Measurements from ENCODE around the gene UBA1. TPM values are rescaled to one million over a fixed set of nuclear protein-coding genes. Genes with fewer than 3 reads are reported as not detected.

Gene UBA1
- total RNA-seq, 4 donors from 2014 or later, result 72.9 to 187 (median 149) TPM

DNA sequence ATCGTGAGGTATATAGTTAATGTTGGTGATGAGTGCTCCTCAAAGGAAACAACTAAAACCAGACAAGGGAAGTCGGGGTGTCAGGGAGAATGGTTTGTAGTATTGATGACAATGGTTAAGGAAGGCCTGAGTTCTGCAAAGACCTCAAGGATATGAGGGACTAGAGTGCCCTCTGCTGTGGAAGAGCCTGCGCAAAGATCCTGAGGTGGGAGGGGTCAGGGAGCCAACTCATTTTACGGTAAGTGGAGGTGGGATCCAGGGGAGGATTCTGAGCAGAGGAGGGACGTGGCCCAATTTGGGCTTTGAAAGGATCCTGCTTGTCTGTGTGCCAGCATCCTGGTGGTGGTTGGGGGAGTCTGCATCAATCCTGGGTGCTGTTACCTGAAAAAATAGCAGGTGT is 11.3 kb downstream of the UBA1 start:
- Histone ChIP-seq H3K27ac (no peak overlapping the region), H3K36me3 (no peaks in the 10 kb centered on the region), H3K4me1 (no peaks in the 10 kb centered on the region), H3K4me3 (no peak overlapping the region), H3K9me3 (no peaks in the 10 kb centered on the region), H3K27me3 (no peaks in the 10 kb centered on the region)
- TF ChIP-seq, protein P1, sequence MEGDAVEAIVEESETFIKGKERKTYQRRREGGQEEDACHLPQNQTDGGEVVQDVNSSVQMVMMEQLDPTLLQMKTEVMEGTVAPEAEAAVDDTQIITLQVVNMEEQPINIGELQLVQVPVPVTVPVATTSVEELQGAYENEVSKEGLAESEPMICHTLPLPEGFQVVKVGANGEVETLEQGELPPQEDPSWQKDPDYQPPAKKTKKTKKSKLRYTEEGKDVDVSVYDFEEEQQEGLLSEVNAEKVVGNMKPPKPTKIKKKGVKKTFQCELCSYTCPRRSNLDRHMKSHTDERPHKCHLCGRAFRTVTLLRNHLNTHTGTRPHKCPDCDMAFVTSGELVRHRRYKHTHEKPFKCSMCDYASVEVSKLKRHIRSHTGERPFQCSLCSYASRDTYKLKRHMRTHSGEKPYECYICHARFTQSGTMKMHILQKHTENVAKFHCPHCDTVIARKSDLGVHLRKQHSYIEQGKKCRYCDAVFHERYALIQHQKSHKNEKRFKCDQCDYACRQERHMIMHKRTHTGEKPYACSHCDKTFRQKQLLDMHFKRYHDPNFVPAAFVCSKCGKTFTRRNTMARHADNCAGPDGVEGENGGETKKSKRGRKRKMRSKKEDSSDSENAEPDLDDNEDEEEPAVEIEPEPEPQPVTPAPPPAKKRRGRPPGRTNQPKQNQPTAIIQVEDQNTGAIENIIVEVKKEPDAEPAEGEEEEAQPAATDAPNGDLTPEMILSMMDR (IDR thresholded peaks at IDR 0.05), result no peak
- TF ChIP-seq POLR2A (IDR thresholded peaks at IDR 0.05), result no peak
- intact Hi-C loops (cut with DNase I; ENCODE audit: low total_unique reads), result no loop called here
- DNase-seq, result no peak

DNA sequence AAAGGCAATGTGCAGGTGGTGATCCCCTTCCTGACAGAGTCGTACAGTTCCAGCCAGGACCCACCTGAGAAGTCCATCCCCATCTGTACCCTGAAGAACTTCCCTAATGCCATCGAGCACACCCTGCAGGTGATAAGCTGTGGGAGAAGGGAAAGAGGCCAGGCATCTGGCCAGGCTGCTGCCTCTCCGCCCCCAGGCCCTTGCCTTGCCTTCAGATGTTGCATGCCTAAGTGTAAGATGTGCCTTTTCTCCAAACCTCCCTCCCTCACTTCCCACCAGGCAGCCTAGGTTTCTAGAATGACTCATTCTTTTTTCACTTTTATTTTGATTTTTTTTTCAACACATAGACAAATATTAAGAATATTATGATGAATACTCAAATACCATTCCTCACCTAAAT is 12.7 kb downstream of the UBA1 start:
- no peaks in the 10 kb centered on the region for H3K9me3 ChIP-seq
- H3K27me3 ChIP-seq, result no peaks in the 10 kb centered on the region
- TF ChIP-seq POLR2A (IDR thresholded peaks at IDR 0.05), result no peak
- TF ChIP-seq, protein P1 (IDR thresholded peaks at IDR 0.05), result no peak
- H3K36me3 ChIP-seq, result no peaks in the 10 kb centered on the region
- intact Hi-C loops (cut with DNase I; ENCODE audit: low total_unique reads), result no loop called here
- no peak for DNase-seq
- no peak overlapping the region for H3K27ac ChIP-seq
- no peaks in the 10 kb centered on the region for H3K4me1 ChIP-seq
- no peak overlapping the region for H3K4me3 ChIP-seq

DNA sequence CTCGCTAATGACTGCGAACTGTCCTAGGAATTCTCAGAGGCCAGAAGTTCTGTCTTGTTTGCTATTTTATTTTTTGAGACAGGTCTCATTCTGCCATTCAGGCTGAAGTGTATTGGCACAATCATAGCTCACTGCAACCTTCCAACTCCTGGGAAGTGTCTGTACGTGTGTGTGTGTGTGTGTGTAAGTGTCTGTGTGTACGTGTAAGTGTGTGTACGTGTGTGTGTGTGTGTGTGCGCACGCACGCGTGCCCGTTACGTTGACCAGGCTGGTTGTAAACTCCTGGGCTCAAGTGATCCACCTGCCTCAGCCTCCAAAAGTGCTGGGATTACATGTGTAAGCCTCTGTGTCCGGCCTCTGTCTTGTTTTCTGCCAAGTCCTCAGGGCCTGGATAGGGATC is 14.5 kb downstream of the UBA1 start:
- DNase-seq, result no peak
- H3K4me1 ChIP-seq, result no peaks in the 10 kb centered on the region
- H3K27ac ChIP-seq, result no peak overlapping the region
- intact Hi-C loops (cut with DNase I; ENCODE audit: low total_unique reads), result no loop called here
- no peaks in the 10 kb centered on the region for H3K36me3 ChIP-seq
- H3K9me3 ChIP-seq, result no peaks in the 10 kb centered on the region
- no peak for TF ChIP-seq POLR2A (IDR thresholded peaks at IDR 0.05)
- TF ChIP-seq, protein P1 (IDR thresholded peaks at IDR 0.05), result no peak
- no peaks in the 10 kb centered on the region for H3K27me3 ChIP-seq
- H3K4me3 ChIP-seq, result no peak overlapping the region

DNA sequence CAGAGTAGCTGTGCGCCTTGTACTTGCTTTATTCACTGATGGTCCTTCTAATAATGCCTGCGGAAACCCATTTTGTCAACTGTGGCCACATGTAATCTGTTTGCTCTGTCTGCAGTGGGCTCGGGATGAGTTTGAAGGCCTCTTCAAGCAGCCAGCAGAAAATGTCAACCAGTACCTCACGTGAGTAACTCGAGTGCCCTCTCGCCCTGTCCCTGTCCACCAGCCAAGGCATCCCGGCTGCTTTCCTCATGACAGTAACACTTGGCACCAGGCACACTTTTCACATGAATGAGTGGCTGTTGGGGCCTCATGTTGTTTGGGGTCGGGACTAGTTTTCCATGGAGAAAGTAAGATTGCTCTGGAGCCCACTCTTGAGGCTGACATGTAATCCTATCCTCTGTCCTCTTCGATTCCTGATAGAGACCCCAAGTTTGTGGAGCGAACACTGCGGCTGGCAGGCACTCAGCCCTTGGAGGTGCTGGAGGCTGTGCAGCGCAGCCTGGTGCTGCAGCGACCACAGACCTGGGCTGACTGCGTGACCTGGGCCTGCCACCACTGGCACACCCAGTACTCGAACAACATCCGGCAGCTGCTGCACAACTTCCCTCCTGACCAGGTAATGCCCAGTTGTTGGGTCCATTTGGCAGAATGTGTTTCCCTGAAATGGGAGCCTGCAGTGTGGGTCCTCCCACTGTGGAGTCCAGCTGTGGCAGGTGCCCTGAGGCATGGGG is 16.0 kb downstream of the UBA1 start:
- TF ChIP-seq, protein P1 (IDR thresholded peaks at IDR 0.05), result no peak
- TF ChIP-seq POLR2A (IDR thresholded peaks at IDR 0.05), result no peak

DNA sequence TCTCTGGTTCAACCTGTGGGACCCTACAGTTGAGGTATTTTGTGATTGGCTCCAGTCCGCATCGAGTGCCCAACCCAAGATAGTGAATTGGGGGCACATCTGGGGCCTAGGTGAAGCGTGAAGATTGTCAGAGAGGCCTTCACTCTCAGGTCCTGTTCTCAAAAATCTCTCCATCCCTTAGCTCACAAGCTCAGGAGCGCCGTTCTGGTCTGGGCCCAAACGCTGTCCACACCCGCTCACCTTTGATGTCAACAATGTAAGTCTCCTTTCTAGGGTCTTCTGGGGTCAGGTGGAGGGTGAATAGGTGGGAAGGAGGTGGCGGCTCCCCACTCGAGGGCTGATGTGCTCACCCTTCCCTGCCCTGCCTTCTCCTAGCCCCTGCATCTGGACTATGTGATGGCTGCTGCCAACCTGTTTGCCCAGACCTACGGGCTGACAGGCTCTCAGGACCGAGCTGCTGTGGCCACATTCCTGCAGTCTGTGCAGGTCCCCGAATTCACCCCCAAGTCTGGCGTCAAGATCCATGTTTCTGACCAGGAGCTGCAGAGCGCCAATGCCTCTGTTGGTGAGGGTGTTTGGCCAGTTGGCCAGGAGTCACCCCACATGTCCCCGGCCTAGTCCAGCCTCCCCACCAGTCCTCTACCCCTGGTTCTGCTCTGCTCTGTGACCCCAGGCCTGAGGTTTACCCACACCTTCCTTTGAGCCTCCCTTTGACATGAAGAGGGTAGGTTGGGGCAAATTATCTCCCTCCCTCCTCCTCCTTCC is 17.2 kb downstream of the UBA1 start:
- H3K27me3 ChIP-seq, result no peaks in the 10 kb centered on the region
- TF ChIP-seq, protein P1 (IDR thresholded peaks at IDR 0.05), result no peak
- TF ChIP-seq POLR2A (IDR thresholded peaks at IDR 0.05), result no peak

More for the DNA sequence above, 16.0 kb downstream of the UBA1 start:
- Histone ChIP-seq H3K4me1 (no peaks in the 10 kb centered on the region), H3K4me3 (no peak overlapping the region), H3K27me3 (no peaks in the 10 kb centered on the region), H3K27ac (no peak overlapping the region), H3K36me3 (no peaks in the 10 kb centered on the region), H3K9me3 (no peaks in the 10 kb centered on the region)
- DNase-seq, result no peak
- intact Hi-C loops (cut with DNase I; ENCODE audit: low total_unique reads), result no loop called here

More for the DNA sequence above, 17.2 kb downstream of the UBA1 start:
- H3K27ac ChIP-seq, result no peak overlapping the region
- H3K9me3 ChIP-seq, result no peaks in the 10 kb centered on the region
- H3K4me1 ChIP-seq, result no peaks in the 10 kb centered on the region
- DNase-seq, result no peak
- H3K36me3 ChIP-seq, result no peaks in the 10 kb centered on the region
- intact Hi-C loops (cut with DNase I; ENCODE audit: low total_unique reads), result no loop called here
- no peak overlapping the region for H3K4me3 ChIP-seq

All from uterus (tissue), 4 donors.